MM.1S (cell line): ENCODE measurements around the gene BACH2.

ENCODE experiments used
- CTCF ChIP-seq: fragments of 300-600 bp; sonication (generic); IDR thresholded peaks from 2 replicates; pipeline ENCODE4 v1.5.1; 2016; ENCODE audit warnings: antibody characterized with exemption, low read length, mixed read lengths
- EZH2 ChIP-seq: fragments of 300-600 bp; sonication (generic); optimal IDR thresholded peaks from 2 replicates; pipeline ENCODE3; 2017; ENCODE audit warnings: low read depth, mild to moderate bottlenecking, antibody characterized with exemption, low read length, mixed read lengths

- TF ChIP-seq CTCF: no peak
- TF ChIP-seq EZH2: no peak
Measured at GRCh38 chr6:90220273-90220672, 76.4 kb downstream of the BACH2 start.
